ENCODE results near the gene CALHM1. TPM values are rescaled to one million over a fixed set of nuclear protein-coding genes. Genes with fewer than 3 reads are reported as not detected.

The CALHM1 gene
- total and polyA plus RNA-seq, 2 of the 13 experiments (the other 11 are each of a cell fraction or from before 2014, with no cell fraction given) = 0.04 TPM; not detected in 1

- no peaks in the 10 kb centered on the region for H3K79me2 ChIP-seq (ENCODE audit: insufficient read depth, low read length)
- H3K36me3 ChIP-seq (replicated peaks in 1 of 2; ENCODE audit: control insufficient read depth in 1 of 2, insufficient read depth in 2 of 2, low read length in 2 of 2) = no peaks in the 10 kb centered on the region
- H3K27ac ChIP-seq (ENCODE audit: extremely low read length, insufficient read depth, low read length) = no peak overlapping the region
- peaks cover 1 to 19% of the 10 kb centered on the region in 2 experiments; a peak in 3 of 5 replicates for H3K27me3 ChIP-seq (ENCODE audit: control insufficient read depth in 1 of 2, insufficient read depth in 2 of 2, low read length in 2 of 2)
- DNase-seq (ENCODE audit: low spot score) = no peak
- CTCF ChIA-PET (ENCODE audit: low intra/inter-chr PET ratio, low total read pairs) = no interaction called here
- no peaks in the 10 kb centered on the region for H4K20me1 ChIP-seq (ENCODE audit: insufficient read depth, low read length)
- H3K4me2 ChIP-seq (ENCODE audit: low read depth, low read length) = no peak overlapping the region
- no peak for ATAC-seq
- no peak overlapping the region for H2AFZ ChIP-seq (ENCODE audit: low read length)
- peaks cover 20% of the 10 kb centered on the region for H3K4me1 ChIP-seq (ENCODE audit: insufficient read depth, low read length)
- no peak overlapping the region for H3K4me3 ChIP-seq (replicated peaks in 1 of 3; ENCODE audit: insufficient read depth in 1 of 3, low read depth in 2 of 3, low read length in 3 of 3)
- no peaks in the 10 kb centered on the region for H3K9me3 ChIP-seq (ENCODE audit: low read length)
- FAIRE-seq = no peak
- no peak for TF ChIP-seq ONECUT2 (CRISPR knock-in tag; IDR thresholded peaks at IDR 0.05)
- no peak for TF ChIP-seq GABPB1 (CRISPR knock-in tag; IDR thresholded peaks at IDR 0.05)
- TF ChIP-seq, protein P1, sequence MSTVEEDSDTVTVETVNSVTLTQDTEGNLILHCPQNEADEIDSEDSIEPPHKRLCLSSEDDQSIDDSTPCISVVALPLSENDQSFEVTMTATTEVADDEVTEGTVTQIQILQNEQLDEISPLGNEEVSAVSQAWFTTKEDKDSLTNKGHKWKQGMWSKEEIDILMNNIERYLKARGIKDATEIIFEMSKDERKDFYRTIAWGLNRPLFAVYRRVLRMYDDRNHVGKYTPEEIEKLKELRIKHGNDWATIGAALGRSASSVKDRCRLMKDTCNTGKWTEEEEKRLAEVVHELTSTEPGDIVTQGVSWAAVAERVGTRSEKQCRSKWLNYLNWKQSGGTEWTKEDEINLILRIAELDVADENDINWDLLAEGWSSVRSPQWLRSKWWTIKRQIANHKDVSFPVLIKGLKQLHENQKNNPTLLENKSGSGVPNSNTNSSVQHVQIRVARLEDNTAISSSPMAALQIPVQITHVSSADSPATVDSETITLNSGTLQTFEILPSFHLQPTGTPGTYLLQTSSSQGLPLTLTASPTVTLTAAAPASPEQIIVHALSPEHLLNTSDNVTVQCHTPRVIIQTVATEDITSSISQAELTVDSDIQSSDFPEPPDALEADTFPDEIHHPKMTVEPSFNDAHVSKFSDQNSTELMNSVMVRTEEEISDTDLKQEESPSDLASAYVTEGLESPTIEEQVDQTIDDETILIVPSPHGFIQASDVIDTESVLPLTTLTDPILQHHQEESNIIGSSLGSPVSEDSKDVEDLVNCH (CRISPR knock-in tag; IDR thresholded peaks at IDR 0.05) = no peak
- TF ChIP-seq RBM22 (optimal IDR thresholded peaks at IDR 0.05; ENCODE audit: low read length) = no peak
- no peak for TF ChIP-seq ZFAT (CRISPR knock-in tag; conservative IDR thresholded peaks at IDR 0.05)
- no peak for TF ChIP-seq ZNF143 (CRISPR knock-in tag; IDR thresholded peaks at IDR 0.05)
- no peak for TF ChIP-seq SALL1 (CRISPR knock-in tag; IDR thresholded peaks at IDR 0.05)
- no peak for TF ChIP-seq ZXDC (CRISPR knock-in tag; IDR thresholded peaks at IDR 0.05)
- TF ChIP-seq FOXC1 (CRISPR knock-in tag; IDR thresholded peaks at IDR 0.05; ENCODE audit: borderline replicate concordance) = no peak
- no peak for TF ChIP-seq TBL1XR1 (IDR thresholded peaks at IDR 0.05; ENCODE audit: borderline replicate concordance, low read length, partially characterized antibody)
- TF ChIP-seq ZNF441 (CRISPR knock-in tag; IDR thresholded peaks at IDR 0.05; ENCODE audit: borderline replicate concordance) = no peak
- no peak for TF ChIP-seq ZMYM2 (CRISPR knock-in tag; IDR thresholded peaks at IDR 0.05)
- TF ChIP-seq SP140L (CRISPR knock-in tag; IDR thresholded peaks at IDR 0.05; ENCODE audit: borderline replicate concordance) = no peak
- TF ChIP-seq, protein P2, sequence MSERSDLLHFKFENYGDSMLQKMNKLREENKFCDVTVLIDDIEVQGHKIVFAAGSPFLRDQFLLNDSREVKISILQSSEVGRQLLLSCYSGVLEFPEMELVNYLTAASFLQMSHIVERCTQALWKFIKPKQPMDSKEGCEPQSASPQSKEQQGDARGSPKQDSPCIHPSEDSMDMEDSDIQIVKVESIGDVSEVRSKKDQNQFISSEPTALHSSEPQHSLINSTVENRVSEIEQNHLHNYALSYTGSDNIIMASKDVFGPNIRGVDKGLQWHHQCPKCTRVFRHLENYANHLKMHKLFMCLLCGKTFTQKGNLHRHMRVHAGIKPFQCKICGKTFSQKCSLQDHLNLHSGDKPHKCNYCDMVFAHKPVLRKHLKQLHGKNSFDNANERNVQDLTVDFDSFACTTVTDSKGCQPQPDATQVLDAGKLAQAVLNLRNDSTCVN (CRISPR knock-in tag; IDR thresholded peaks at IDR 0.05; ENCODE audit: borderline replicate concordance) = no peak
- TF ChIP-seq NPAS2 (CRISPR knock-in tag; IDR thresholded peaks at IDR 0.05; ENCODE audit: borderline replicate concordance) = no peak
- no peak for TF ChIP-seq ZFP37 (CRISPR knock-in tag; IDR thresholded peaks at IDR 0.05; ENCODE audit: borderline replicate concordance)
- POLR2A ChIA-PET = no interaction called here
- WGBS (ENCODE audit: low lambda C conversion rate) = 83% methylated on average over 17 of the region's 39 CpGs
- in situ Hi-C loops (cut with HindIII; ENCODE audit: extremely low pct_ligation_motif_present, low pct_unique_long_range_greater_than_20kb) = no loop called here
- H3K9ac ChIP-seq (ENCODE audit: insufficient read depth, low read depth, low read length) = no peak overlapping the region
- intact Hi-C loops (cut with micrococcal nuclease; ENCODE audit: unreplicated experiment) = no loop called here
- no TSS peak for BruUV-seq (replicated peaks)
Measured at GRCh38 chr10:103457896-103458583, 660 bp downstream of the CALHM1 start.

Measured in HepG2 (cell line).